Neural progenitor cell (in vitro differentiated cells): ENCODE data around the gene PPM1L. TPM values are rescaled to one million over a fixed set of nuclear protein-coding genes. Genes with fewer than 3 reads are reported as not detected.

Source experiments
- DNase-seq: peaks from one replicate; pipeline ENCODE4 v3.0.0-alpha.2; 2016; ENCODE audit warnings: low spot score
- H2AFZ ChIP-seq: fragments of 200-600 bp; sonication (generic); replicated peaks from 2 replicates; pipeline ENCODE4 v1.6.1; 2016; ENCODE audit warnings: antibody characterized with exemption
- H3F3A ChIP-seq: fragments of 200-600 bp; sonication (generic); 2 replicates; pipeline ENCODE4 v1.6.1; 2016; ENCODE audit warnings: antibody characterized with exemption, low read depth
- H3K27ac ChIP-seq: fragments of 200-600 bp; sonication (generic); 2 replicates; pipeline ENCODE4 v1.5.1; 2016; ENCODE audit warnings: mild to moderate bottlenecking
- H3K27me3 ChIP-seq: fragments of 200-600 bp; sonication (generic); 2 replicates; pipeline ENCODE4 v1.6.1; 2016; ENCODE audit warnings: mild to moderate bottlenecking, moderate library complexity
- H3K36me3 ChIP-seq: fragments of 200-600 bp; sonication (generic); 2 replicates; pipeline ENCODE4 v1.5.1; 2016
- H3K4me1 ChIP-seq: fragments of 200-600 bp; sonication (generic); 2 replicates; pipeline ENCODE4 v1.6.1; 2016; ENCODE audit warnings: mixed run types
- H3K4me2 ChIP-seq: fragments of 200-600 bp; sonication (generic); 2 replicates; pipeline ENCODE4 v1.6.1; 2016
- H3K4me3 ChIP-seq: fragments of 200-600 bp; sonication (generic); 2 replicates; pipeline ENCODE4 v1.5.1; 2016
- H3K79me2 ChIP-seq: fragments of 200-600 bp; sonication (generic); 2 replicates; pipeline ENCODE4 v1.6.1; 2016; ENCODE audit warnings: low read depth
- H3K9ac ChIP-seq: fragments of 200-600 bp; sonication (generic); 2 replicates; pipeline ENCODE4 v1.6.1; 2016
- H3K9me3 ChIP-seq: fragments of 200-600 bp; sonication (generic); 2 replicates; pipeline ENCODE4 v1.5.1; 2016; ENCODE audit warnings: low read depth
- H4K20me1 ChIP-seq: fragments of 200-600 bp; sonication (generic); 2 replicates; pipeline ENCODE4 v1.6.1; 2016; ENCODE audit warnings: low read depth
- H3K27ac Mint-ChIP-seq: 3 replicates; pipeline ENCODE4 v1.8.0; 2021; ENCODE audit warnings: mixed read lengths
- H3K27me3 Mint-ChIP-seq: 2 replicates; pipeline ENCODE4 v1.8.0; 2022; ENCODE audit warnings: low read depth, mild to moderate bottlenecking, inconsistent platforms, moderate library complexity, mixed read lengths; ENCODE audit not compliant: insufficient read depth
- H3K36me3 Mint-ChIP-seq: 3 replicates; pipeline ENCODE4 v1.8.0; 2021; ENCODE audit warnings: mixed read lengths
- H3K4me1 Mint-ChIP-seq: 3 replicates; pipeline ENCODE4 v1.8.0; 2021; ENCODE audit warnings: mixed read lengths
- H3K4me3 Mint-ChIP-seq: 3 replicates; pipeline ENCODE4 v1.8.0; 2021; ENCODE audit warnings: mild to moderate bottlenecking, moderate library complexity, mixed read lengths
- H3K9me3 Mint-ChIP-seq: 3 replicates; pipeline ENCODE4 v1.8.0; 2020; ENCODE audit warnings: mixed read lengths
- EZH2 ChIP-seq: fragments of 200-600 bp; sonication (generic); IDR thresholded peaks from 2 replicates; pipeline ENCODE4 v1.6.1; 2017; ENCODE audit warnings: antibody characterized with exemption, mild to moderate bottlenecking, moderate library complexity
- EZH2phosphoT487 ChIP-seq: fragments of 200-600 bp; sonication (generic); IDR thresholded peaks from 2 replicates; pipeline ENCODE4 v1.6.1; 2017; ENCODE audit warnings: antibody characterized with exemption
- total RNA-seq: library from RNA; depleted of rRNA; stranded (reverse); fragments of >200 nt; gene quantifications from 2 replicates; pipeline ENCODE4 v1.2.3, GENCODE V29; 2015; ENCODE audit warnings: low replicate concordance
- TF ChIP-seq, protein P1 (sequence below): fragments of 200-600 bp; sonication (generic); IDR thresholded peaks from 2 replicates; pipeline ENCODE4 v1.5.1; 2017; ENCODE audit warnings: antibody characterized with exemption, mild to moderate bottlenecking

Gene PPM1L
- total RNA-seq, 1 donor from 2014 or later, result 16.5 TPM

DNA sequence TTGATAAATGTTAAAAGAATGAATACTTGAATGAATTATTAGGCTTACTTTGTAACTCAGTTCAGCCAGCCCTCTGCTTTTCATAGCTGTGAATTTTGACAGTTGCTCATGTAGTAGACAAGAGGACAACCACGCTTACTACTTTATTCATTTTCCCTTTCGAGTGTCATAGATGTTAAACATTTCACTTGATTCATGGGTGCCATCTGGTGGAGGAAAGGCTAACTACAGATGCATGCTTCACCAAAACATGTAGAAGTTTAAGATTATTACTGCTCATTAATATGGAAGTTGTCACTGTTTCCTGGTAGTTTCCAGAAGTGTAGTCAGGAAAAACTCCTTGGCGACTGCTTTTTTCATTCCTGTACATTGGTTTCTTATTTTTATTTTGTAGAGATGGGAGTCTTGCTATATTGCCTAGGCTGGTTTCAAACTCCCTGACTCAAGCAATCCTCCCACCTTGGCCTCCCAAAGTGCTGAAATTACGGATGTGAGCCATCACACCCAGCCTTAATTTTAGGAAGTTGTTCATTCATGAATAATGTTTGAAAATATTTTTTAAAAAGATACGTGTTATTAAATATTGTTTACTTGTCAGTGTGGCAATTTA is 186.0 kb downstream of the PPM1L start:
- DNase-seq, result peak; percentile 54
- Mint-ChIP-seq H3K4me1 (no peaks in the 10 kb centered on the region), H3K9me3 (peaks cover 16% of the 10 kb centered on the region), H3K27ac (no peak overlapping the region), H3K4me3 (no peak overlapping the region), H3K36me3 (peaks cover 6% of the 10 kb centered on the region), H3K27me3 (no peaks in the 10 kb centered on the region)
- H3K4me3 ChIP-seq, result no peak overlapping the region
- H3K9ac ChIP-seq, result no peak overlapping the region
- no peak overlapping the region for H2AFZ ChIP-seq
- TF ChIP-seq, protein P1, sequence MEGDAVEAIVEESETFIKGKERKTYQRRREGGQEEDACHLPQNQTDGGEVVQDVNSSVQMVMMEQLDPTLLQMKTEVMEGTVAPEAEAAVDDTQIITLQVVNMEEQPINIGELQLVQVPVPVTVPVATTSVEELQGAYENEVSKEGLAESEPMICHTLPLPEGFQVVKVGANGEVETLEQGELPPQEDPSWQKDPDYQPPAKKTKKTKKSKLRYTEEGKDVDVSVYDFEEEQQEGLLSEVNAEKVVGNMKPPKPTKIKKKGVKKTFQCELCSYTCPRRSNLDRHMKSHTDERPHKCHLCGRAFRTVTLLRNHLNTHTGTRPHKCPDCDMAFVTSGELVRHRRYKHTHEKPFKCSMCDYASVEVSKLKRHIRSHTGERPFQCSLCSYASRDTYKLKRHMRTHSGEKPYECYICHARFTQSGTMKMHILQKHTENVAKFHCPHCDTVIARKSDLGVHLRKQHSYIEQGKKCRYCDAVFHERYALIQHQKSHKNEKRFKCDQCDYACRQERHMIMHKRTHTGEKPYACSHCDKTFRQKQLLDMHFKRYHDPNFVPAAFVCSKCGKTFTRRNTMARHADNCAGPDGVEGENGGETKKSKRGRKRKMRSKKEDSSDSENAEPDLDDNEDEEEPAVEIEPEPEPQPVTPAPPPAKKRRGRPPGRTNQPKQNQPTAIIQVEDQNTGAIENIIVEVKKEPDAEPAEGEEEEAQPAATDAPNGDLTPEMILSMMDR, result peak; percentile 84
- no peak for TF ChIP-seq EZH2phosphoT487
- H3K27me3 ChIP-seq, result no peaks in the 10 kb centered on the region
- H3K36me3 ChIP-seq, result no peaks in the 10 kb centered on the region
- no peak overlapping the region for H3K4me2 ChIP-seq
- H4K20me1 ChIP-seq, result no peaks in the 10 kb centered on the region
- no peaks in the 10 kb centered on the region for H3K4me1 ChIP-seq
- H3K79me2 ChIP-seq, result no peaks in the 10 kb centered on the region
- H3K27ac ChIP-seq, result no peak overlapping the region
- no peaks in the 10 kb centered on the region for H3K9me3 ChIP-seq
- no peaks in the 10 kb centered on the region for H3F3A ChIP-seq

DNA sequence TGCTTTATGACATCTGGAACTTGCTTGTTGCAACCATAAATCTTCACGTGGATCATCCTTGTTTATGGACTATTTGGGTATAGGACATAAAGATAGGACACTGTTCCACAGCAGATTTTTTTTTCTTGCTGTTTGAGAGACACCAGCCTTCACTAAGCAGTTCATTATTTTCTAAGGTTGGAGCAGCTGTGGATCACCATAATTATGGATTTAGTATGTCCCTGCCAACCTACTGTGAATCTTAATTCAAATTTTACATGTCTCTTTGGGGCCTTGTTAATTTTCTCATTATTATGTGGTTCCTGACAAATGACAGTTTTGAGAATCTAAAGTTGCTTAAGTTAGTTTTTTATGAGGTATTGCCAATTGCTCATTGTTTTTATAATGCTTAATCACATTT is 188.0 kb downstream of the PPM1L start:
- H3K27me3 ChIP-seq, result no peaks in the 10 kb centered on the region
- DNase-seq, result no peak
- H3K9me3 ChIP-seq, result no peaks in the 10 kb centered on the region
- H4K20me1 ChIP-seq, result no peaks in the 10 kb centered on the region
- no peak overlapping the region for H3K27ac Mint-ChIP-seq
- no peaks in the 10 kb centered on the region for H3K36me3 ChIP-seq
- no peak overlapping the region for H3K27ac ChIP-seq
- H3K27me3 Mint-ChIP-seq, result no peaks in the 10 kb centered on the region
- no peaks in the 10 kb centered on the region for H3K4me1 ChIP-seq
- H3F3A ChIP-seq, result no peaks in the 10 kb centered on the region
- H3K9me3 Mint-ChIP-seq, result peaks cover 16% of the 10 kb centered on the region
- no peak overlapping the region for H3K4me3 Mint-ChIP-seq
- no peak for TF ChIP-seq EZH2
- no peak for TF ChIP-seq EZH2phosphoT487
- TF ChIP-seq, protein P1, result no peak
- H3K36me3 Mint-ChIP-seq, result peaks cover 6% of the 10 kb centered on the region
- no peak overlapping the region for H3K4me3 ChIP-seq
- no peak overlapping the region for H2AFZ ChIP-seq
- H3K4me2 ChIP-seq, result no peak overlapping the region
- no peaks in the 10 kb centered on the region for H3K79me2 ChIP-seq
- no peak overlapping the region for H3K9ac ChIP-seq
- H3K4me1 Mint-ChIP-seq, result no peaks in the 10 kb centered on the region

DNA sequence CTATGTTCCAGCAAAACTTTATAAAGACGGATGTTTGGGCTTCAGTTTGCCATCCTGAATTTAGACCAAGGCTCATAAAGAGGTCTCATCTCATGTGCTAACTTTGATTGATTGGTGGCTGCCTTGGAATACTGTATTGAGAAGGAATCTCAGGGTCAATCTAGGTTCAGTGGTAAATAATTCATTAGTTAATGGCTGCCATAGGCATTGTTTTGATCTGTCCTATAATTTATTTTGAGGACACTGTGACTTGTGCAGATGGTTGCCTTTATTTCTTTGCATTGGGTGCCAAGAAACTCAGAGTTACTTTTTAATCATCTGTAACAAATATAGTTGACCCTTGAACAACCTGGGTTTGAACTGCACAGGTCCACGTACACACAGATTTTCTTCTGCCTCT is 189.3 kb downstream of the PPM1L start:
- Mint-ChIP-seq H3K4me1 (no peaks in the 10 kb centered on the region), H3K27ac (no peak overlapping the region), H3K27me3 (no peaks in the 10 kb centered on the region), H3K36me3 (no peaks in the 10 kb centered on the region), H3K4me3 (no peak overlapping the region), H3K9me3 (peaks cover 9% of the 10 kb centered on the region)
- Histone ChIP-seq H3K36me3 (no peaks in the 10 kb centered on the region), H2AFZ (no peak overlapping the region), H3K27ac (no peak overlapping the region), H3K9me3 (no peaks in the 10 kb centered on the region), H3K9ac (no peak overlapping the region), H3K4me2 (no peak overlapping the region), H3K79me2 (no peaks in the 10 kb centered on the region), H3K4me3 (no peak overlapping the region), H3K4me1 (no peaks in the 10 kb centered on the region), H3K27me3 (no peaks in the 10 kb centered on the region), H4K20me1 (no peaks in the 10 kb centered on the region), H3F3A (no peaks in the 10 kb centered on the region)
- TF ChIP-seq, protein P1, result no peak
- TF ChIP-seq EZH2phosphoT487 (no peak), EZH2 (no peak)
- DNase-seq, result no peak
